Measurements from ENCODE around the gene BRIP1. TPM values are rescaled to one million over a fixed set of nuclear protein-coding genes. Genes with fewer than 3 reads are reported as not detected.

BRIP1 gene
- total RNA-seq, 2 experiments from 2014 or later = 1.0 to 1.9 TPM

DNA sequence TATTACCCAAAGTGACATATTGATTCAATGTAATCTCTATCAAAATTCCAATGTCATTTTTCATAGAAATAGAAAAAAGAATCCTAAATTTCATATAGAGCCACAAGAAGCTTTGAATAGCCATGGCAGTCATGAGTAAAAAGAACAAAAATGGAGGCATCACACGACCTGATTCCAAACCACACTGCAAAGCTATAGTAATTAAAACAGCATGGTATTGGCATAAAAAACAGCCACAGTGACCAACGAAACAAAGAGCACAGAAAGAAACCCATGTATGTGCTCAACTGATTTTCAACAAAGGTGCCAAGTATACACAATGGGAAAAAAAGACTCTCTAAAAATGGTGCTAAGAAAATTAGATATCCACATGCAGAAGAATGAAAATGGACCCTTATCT, 101.5 kb downstream of the BRIP1 start:
- Histone ChIP-seq H3K4me1 (ENCODE audit: insufficient read depth, low read length) (no peaks in the 10 kb centered on the region), H3K4me3 (ENCODE audit: low read length) (no peak overlapping the region), H3K9me3 (ENCODE audit: control insufficient read depth in 1 of 2, insufficient read depth in 1 of 2, low read length in 2 of 2) (no peaks in the 10 kb centered on the region), H3K27ac (ENCODE audit: low read depth in 1 of 2, low read length in 2 of 2) (no peak overlapping the region), H3K36me3 (ENCODE audit: insufficient read depth, low read length) (no peaks in the 10 kb centered on the region), H3K27me3 (ENCODE audit: control insufficient read depth in 1 of 2, insufficient read depth in 2 of 2, low read length in 2 of 2) (no peaks in the 10 kb centered on the region)
- Mint-ChIP-seq H3K36me3 (ENCODE audit: low read depth) (no peaks in the 10 kb centered on the region), H3K27me3 (no peaks in the 10 kb centered on the region), H3K9me3 (peaks cover 3% of the 10 kb centered on the region), H3K4me3 (no peak overlapping the region), H3K27ac (no peak overlapping the region), H3K4me1 (ENCODE audit: low read depth) (no peaks in the 10 kb centered on the region)
- DNase-seq = no peak
- TF ChIP-seq, protein P1, sequence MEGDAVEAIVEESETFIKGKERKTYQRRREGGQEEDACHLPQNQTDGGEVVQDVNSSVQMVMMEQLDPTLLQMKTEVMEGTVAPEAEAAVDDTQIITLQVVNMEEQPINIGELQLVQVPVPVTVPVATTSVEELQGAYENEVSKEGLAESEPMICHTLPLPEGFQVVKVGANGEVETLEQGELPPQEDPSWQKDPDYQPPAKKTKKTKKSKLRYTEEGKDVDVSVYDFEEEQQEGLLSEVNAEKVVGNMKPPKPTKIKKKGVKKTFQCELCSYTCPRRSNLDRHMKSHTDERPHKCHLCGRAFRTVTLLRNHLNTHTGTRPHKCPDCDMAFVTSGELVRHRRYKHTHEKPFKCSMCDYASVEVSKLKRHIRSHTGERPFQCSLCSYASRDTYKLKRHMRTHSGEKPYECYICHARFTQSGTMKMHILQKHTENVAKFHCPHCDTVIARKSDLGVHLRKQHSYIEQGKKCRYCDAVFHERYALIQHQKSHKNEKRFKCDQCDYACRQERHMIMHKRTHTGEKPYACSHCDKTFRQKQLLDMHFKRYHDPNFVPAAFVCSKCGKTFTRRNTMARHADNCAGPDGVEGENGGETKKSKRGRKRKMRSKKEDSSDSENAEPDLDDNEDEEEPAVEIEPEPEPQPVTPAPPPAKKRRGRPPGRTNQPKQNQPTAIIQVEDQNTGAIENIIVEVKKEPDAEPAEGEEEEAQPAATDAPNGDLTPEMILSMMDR (IDR thresholded peaks at IDR 0.05) = no peak
- CTCF ChIA-PET = no interaction called here
- POLR2A ChIA-PET = no interaction called here
- no peak for ATAC-seq (ENCODE audit: poor library complexity)
- intact Hi-C loops (cut with DNase I, micrococcal nuclease) = no loop called here

DNA sequence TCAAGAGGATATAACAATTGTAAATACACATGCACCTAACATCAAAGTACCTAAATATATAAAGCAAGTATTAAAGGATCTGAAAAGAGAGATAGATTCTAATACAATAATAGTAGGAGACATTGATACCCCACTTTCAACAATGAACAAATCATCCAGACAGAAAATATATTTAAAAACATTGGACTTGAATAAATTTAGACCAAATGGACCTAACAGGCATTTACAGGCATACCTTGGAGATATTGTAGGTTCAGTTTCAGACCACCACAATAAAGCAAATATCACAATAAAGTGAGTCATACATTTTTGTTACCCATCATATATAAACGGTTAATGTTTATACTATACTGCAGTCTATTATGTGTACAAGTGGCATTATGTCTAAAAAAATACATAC, 104.0 kb downstream of the BRIP1 start:
- POLR2A ChIA-PET = no interaction called here
- H3K4me3 Mint-ChIP-seq = no peak overlapping the region
- Histone ChIP-seq H3K27me3 (ENCODE audit: control insufficient read depth in 1 of 2, insufficient read depth in 2 of 2, low read length in 2 of 2) (no peaks in the 10 kb centered on the region), H3K27ac (ENCODE audit: low read depth in 1 of 2, low read length in 2 of 2) (no peak overlapping the region), H3K36me3 (ENCODE audit: insufficient read depth, low read length) (no peaks in the 10 kb centered on the region), H3K9me3 (ENCODE audit: control insufficient read depth in 1 of 2, insufficient read depth in 1 of 2, low read length in 2 of 2) (no peaks in the 10 kb centered on the region), H3K4me1 (ENCODE audit: insufficient read depth, low read length) (no peaks in the 10 kb centered on the region), H3K4me3 (ENCODE audit: low read length) (no peak overlapping the region)
- no peaks in the 10 kb centered on the region for H3K36me3 Mint-ChIP-seq (ENCODE audit: low read depth)
- no peak overlapping the region for H3K27ac Mint-ChIP-seq
- ATAC-seq (ENCODE audit: poor library complexity) = no peak
- DNase-seq = no peak
- H3K9me3 Mint-ChIP-seq = peaks cover 3% of the 10 kb centered on the region
- H3K4me1 Mint-ChIP-seq (ENCODE audit: low read depth) = no peaks in the 10 kb centered on the region
- TF ChIP-seq, protein P1 (IDR thresholded peaks at IDR 0.05) = no peak
- intact Hi-C loops (cut with DNase I, micrococcal nuclease) = no loop called here
- CTCF ChIA-PET = no interaction called here
- H3K27me3 Mint-ChIP-seq = no peaks in the 10 kb centered on the region

DNA sequence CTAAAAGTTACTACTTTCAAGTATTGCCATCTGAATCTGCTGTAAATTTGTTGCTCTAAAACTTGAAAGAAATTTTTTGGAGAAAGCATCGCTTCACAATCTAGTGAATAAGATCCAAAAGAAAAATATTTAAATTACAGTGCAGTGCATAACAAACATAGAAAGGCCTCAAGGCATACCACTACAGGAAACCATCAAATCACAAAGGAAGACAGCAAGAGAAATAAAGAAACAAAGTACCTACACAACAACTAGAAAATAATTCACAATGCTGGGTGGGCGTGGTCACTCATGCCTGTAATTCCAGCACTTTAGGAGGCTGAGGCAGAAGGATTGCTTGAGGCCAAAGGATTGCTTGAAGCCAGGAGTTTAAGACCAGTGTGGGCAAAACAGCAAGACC, 104.9 kb downstream of the BRIP1 start:
- H3K4me3 Mint-ChIP-seq = no peak overlapping the region
- Histone ChIP-seq H3K4me1 (ENCODE audit: insufficient read depth, low read length) (no peaks in the 10 kb centered on the region), H3K27ac (ENCODE audit: low read depth in 1 of 2, low read length in 2 of 2) (no peak overlapping the region), H3K4me3 (ENCODE audit: low read length) (no peak overlapping the region), H3K9me3 (ENCODE audit: control insufficient read depth in 1 of 2, insufficient read depth in 1 of 2, low read length in 2 of 2) (no peaks in the 10 kb centered on the region), H3K36me3 (ENCODE audit: insufficient read depth, low read length) (no peaks in the 10 kb centered on the region), H3K27me3 (ENCODE audit: control insufficient read depth in 1 of 2, insufficient read depth in 2 of 2, low read length in 2 of 2) (no peaks in the 10 kb centered on the region)
- CTCF ChIA-PET = no interaction called here
- no peaks in the 10 kb centered on the region for H3K4me1 Mint-ChIP-seq (ENCODE audit: low read depth)
- DNase-seq = no peak
- H3K9me3 Mint-ChIP-seq = peaks cover 3% of the 10 kb centered on the region
- POLR2A ChIA-PET = no interaction called here
- no peaks in the 10 kb centered on the region for H3K36me3 Mint-ChIP-seq (ENCODE audit: low read depth)
- H3K27ac Mint-ChIP-seq = no peak overlapping the region
- TF ChIP-seq, protein P1 (IDR thresholded peaks at IDR 0.05) = no peak
- intact Hi-C loops (cut with DNase I, micrococcal nuclease) = no loop called here
- H3K27me3 Mint-ChIP-seq = no peaks in the 10 kb centered on the region
- ATAC-seq (ENCODE audit: poor library complexity) = no peak

Data from CD4-positive, alpha-beta T cell (primary cell).